Upper lobe of left lung (tissue), 6 donors: ENCODE results near the gene HSPA2. TPM values are rescaled to one million over a fixed set of nuclear protein-coding genes. Genes with fewer than 3 reads are reported as not detected.

Experiments used
- ATAC-seq, 2 donors: fragments of 200-7000 bp; cut with Tn5 transposase; one replicate each; pipeline ENCODE4 v1.9.1; 2022; ENCODE audit warnings: mild to moderate bottlenecking in 2 of 2, moderate library complexity in 2 of 2; ENCODE audit not compliant: low FRiP score in 2 of 2
- DNase-seq, 2 donors: peaks; one replicate each; pipeline ENCODE4 v3.0.0-alpha.2; 2019 to 2020
- H3K27ac ChIP-seq, 4 donors: fragments of 200-600 bp; sonication (generic); one replicate each; pipeline ENCODE4 v1.5.1; 2016 to 2019
- H3K27me3 ChIP-seq, 4 donors: fragments of 200-600 bp; sonication (generic); one replicate each; pipeline ENCODE4 v1.5.1; 2017 to 2019
- H3K36me3 ChIP-seq, 4 donors: fragments of 200-600 bp; sonication (generic); one replicate each; pipeline ENCODE4 v1.5.1; 2016 to 2019
- H3K4me1 ChIP-seq, 4 donors: fragments of 200-600 bp; sonication (generic); one replicate each; pipeline ENCODE4 v1.5.1; 2018 to 2019
- H3K4me3 ChIP-seq, 4 donors: fragments of 200-600 bp; sonication (generic); one replicate each; pipeline ENCODE4 v1.5.1; 2017 to 2019; ENCODE audit warnings: mild to moderate bottlenecking in 2 of 4, moderate library complexity in 1 of 4
- H3K9me3 ChIP-seq, 4 donors: fragments of 200-600 bp; sonication (generic); one replicate each; pipeline ENCODE4 v1.5.1; 2018 to 2019
- EP300 ChIP-seq, 4 donors: sonication (generic); formaldehyde crosslinking; IDR thresholded peaks; one replicate each; pipeline ENCODE4 v1.5.1; 2017; ENCODE audit warnings: antibody characterized with exemption in 4 of 4, control low read depth in 2 of 4
- POLR2A ChIP-seq, 4 donors: fragments of 450-650 bp; IDR thresholded peaks; one replicate each; pipeline ENCODE4 v1.5.1; 2016 to 2017; ENCODE audit warnings: antibody characterized with exemption in 4 of 4, mild to moderate bottlenecking in 2 of 4
- POLR2AphosphoS5 ChIP-seq, 2 donors: sonication (generic); formaldehyde crosslinking; IDR thresholded peaks; one replicate each; pipeline ENCODE4 v1.5.1; 2017; ENCODE audit warnings: antibody characterized with exemption in 2 of 2
- WGBS, 2 donors: methylation state at CpG; one replicate each; pipeline ENCODE4 v1.1.5; 2017 to 2018; 5-methylcytosine and 5-hydroxymethylcytosine counted together
- small RNA-seq, 4 donors: library from RNA; depleted of rRNA; stranded (forward); fragments of <200 nt; gene quantifications; one replicate each; pipeline ENCODE3, GENCODE V24; 2016
- total RNA-seq, 6 donors: library from RNA; depleted of rRNA in 4 of 6; stranded (reverse); fragments of >200 nt in 4 of 6; gene quantifications; one replicate each; pipeline versions ENCODE4 v1.1.0 to v1.2.1, GENCODE V29; 2016 to 2021
- TF ChIP-seq, protein P1 (sequence below), 6 experiments: fragments of 450-650 bp in 4 of 6; fragments of 200-600 bp in 2 of 6; sonication (generic) in 2 of 6; IDR thresholded peaks; one replicate each; pipeline ENCODE4 v1.5.1; 2016 to 2019; ENCODE audit warnings: antibody characterized with exemption in 6 of 6
- donor health status: DM: no; HTN: no; CAD: no; lungs with moderate emphysema.
- donor health status: DM: no; HTN: yes; CAD: no; lungs with severe emphysema.

Gene HSPA2
- total RNA-seq, 6 donors from 2014 or later, result 4.8 to 25.7 (median 12.1) TPM

DNA sequence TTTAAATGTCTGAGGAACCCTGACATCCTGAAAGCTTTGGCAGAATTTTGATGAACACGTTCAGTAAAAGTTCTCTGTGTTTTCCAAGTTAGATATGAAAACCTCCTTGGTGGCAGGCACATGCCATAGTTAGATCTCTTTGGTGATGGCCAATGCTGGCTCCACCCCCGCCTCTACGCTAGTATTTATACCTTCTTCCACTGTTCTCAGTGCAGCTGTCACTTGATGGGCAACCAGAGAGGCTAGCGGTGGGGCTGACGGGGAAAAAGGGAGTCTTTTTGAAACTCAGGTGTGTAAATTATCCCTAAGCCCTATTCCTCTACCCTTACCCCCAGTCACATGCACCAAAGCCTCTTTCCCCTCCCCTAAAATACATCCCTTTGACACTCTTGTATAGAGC is 41.3 kb downstream of the HSPA2 start:
- Histone ChIP-seq H3K27ac (no peak overlapping the region), H3K4me3 (no peak overlapping the region), H3K4me1 (no peaks in the 10 kb centered on the region), H3K36me3 (no peaks in the 10 kb centered on the region), H3K27me3 (no peaks in the 10 kb centered on the region), H3K9me3 (no peaks in the 10 kb centered on the region)
- TF ChIP-seq EP300 (IDR thresholded peaks at IDR 0.05) (no peak), POLR2A (IDR thresholded peaks at IDR 0.05) (no peak), POLR2AphosphoS5 (IDR thresholded peaks at IDR 0.05) (no peak)
- TF ChIP-seq, protein P1, sequence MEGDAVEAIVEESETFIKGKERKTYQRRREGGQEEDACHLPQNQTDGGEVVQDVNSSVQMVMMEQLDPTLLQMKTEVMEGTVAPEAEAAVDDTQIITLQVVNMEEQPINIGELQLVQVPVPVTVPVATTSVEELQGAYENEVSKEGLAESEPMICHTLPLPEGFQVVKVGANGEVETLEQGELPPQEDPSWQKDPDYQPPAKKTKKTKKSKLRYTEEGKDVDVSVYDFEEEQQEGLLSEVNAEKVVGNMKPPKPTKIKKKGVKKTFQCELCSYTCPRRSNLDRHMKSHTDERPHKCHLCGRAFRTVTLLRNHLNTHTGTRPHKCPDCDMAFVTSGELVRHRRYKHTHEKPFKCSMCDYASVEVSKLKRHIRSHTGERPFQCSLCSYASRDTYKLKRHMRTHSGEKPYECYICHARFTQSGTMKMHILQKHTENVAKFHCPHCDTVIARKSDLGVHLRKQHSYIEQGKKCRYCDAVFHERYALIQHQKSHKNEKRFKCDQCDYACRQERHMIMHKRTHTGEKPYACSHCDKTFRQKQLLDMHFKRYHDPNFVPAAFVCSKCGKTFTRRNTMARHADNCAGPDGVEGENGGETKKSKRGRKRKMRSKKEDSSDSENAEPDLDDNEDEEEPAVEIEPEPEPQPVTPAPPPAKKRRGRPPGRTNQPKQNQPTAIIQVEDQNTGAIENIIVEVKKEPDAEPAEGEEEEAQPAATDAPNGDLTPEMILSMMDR (IDR thresholded peaks at IDR 0.05), result no peak
- DNase-seq, result no peak
- 58 to 76% methylated on average over 5 of the region's 5 CpGs for WGBS, 2 donors
- ATAC-seq, result no peak

DNA sequence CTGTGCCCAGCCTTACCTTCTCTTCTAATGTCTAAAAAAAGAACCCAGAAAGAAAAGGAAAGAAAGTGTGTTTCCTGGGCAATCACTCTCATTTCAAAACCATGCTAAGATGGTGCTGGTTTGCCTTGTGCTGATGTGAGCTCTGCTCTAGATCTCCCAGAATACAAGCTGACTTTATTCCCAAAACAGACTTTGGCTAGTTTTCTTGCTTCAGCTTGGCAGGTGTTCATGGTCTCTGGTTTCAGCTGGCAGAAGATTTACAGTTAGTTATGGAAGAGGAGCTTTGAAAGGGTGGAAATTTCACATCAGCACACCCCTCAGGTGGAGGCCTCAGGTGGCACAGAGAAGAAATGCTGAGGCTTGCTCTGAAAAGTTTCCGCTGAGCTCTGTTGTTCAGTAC is 43.6 kb downstream of the HSPA2 start:
- no peak overlapping the region for H3K4me3 ChIP-seq
- DNase-seq, result no peak
- no peaks in the 10 kb centered on the region for H3K4me1 ChIP-seq
- no peak for ATAC-seq
- H3K27me3 ChIP-seq, result no peaks in the 10 kb centered on the region
- H3K36me3 ChIP-seq, result no peaks in the 10 kb centered on the region
- WGBS, 2 donors, result 95 to 100% methylated on average over 1 of the region's 1 CpG
- H3K9me3 ChIP-seq, result no peaks in the 10 kb centered on the region
- no peak for TF ChIP-seq POLR2AphosphoS5 (IDR thresholded peaks at IDR 0.05)
- TF ChIP-seq EP300 (IDR thresholded peaks at IDR 0.05), result no peak
- TF ChIP-seq, protein P1 (IDR thresholded peaks at IDR 0.05), result no peak
- no peak for TF ChIP-seq POLR2A (IDR thresholded peaks at IDR 0.05)
- no peak overlapping the region for H3K27ac ChIP-seq

DNA sequence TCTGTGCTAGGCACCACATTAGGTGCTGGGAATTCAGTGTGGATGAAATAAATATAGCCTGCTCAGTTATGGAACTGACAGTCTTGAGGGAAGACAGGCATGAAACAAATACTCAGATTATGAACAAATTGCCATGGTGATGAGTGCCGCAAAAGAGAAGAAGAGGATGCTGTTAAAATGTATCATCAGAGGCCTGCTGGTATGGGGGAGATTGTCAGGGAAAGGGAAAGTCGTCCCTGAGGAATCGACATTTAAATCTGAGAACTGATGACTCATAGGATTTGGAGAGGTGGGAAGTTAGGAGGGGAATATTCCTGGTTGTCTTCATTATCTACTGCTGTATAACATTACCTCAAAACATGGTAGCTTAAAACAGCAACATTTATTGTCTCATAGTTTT is 51.3 kb downstream of the HSPA2 start:
- ATAC-seq, result no peak
- Histone ChIP-seq H3K9me3 (no peaks in the 10 kb centered on the region), H3K36me3 (no peaks in the 10 kb centered on the region), H3K4me1 (no peaks in the 10 kb centered on the region), H3K27ac (no peak overlapping the region), H3K4me3 (no peak overlapping the region), H3K27me3 (no peaks in the 10 kb centered on the region)
- 89 to 97% methylated on average over 3 of the region's 3 CpGs for WGBS, 2 donors
- DNase-seq, result no peak
- TF ChIP-seq, protein P1 (IDR thresholded peaks at IDR 0.05), result no peak
- TF ChIP-seq EP300 (IDR thresholded peaks at IDR 0.05), result no peak
- no peak for TF ChIP-seq POLR2A (IDR thresholded peaks at IDR 0.05)
- no peak for TF ChIP-seq POLR2AphosphoS5 (IDR thresholded peaks at IDR 0.05)

Small RNA genes within 50 kb of the gene (small RNA-seq; reads per million reads assigned to genes)
- 0 reads per million in 4 donors for gene AL049869.4

Other genes starting within 250 kb of the HSPA2 start
- 1 to 10 TPM in 1 of 6 donors, under 1 TPM in 4, not detected in 1; 0.20 to 3.6 (median 0.86) TPM for gene ESR2, start 246.4 kb upstream of the HSPA2 start, total RNA-seq
- 10 to 100 TPM; 16.8 to 59.8 (median 29.6) TPM for gene MTHFD1, start 152.4 kb upstream of the HSPA2 start, total RNA-seq
- 1 to 10 TPM; 1.0 to 5.4 (median 2.5) TPM for gene AKAP5, start 75.2 kb upstream of the HSPA2 start, total RNA-seq
- gene ZBTB25, start 36.9 kb upstream of the HSPA2 start, total RNA-seq, result 10 to 100 TPM in 3 of 6 donors, 1 to 10 TPM in 3; 5.9 to 31.4 (median 10.3) TPM
- 10 to 100 TPM; 34.3 to 74.0 (median 43.2) TPM for gene ZBTB1, start 36.0 kb upstream of the HSPA2 start, total RNA-seq
- 1 to 10 TPM in 3 of 6 donors, under 1 TPM in 2, not detected in 1; 0.54 to 2.9 (median 1.4) TPM for gene PPP1R36, start 9.2 kb downstream of the HSPA2 start, total RNA-seq
- gene PLEKHG3, start 163.7 kb downstream of the HSPA2 start, total RNA-seq, result 10 to 100 TPM; 12.8 to 49.2 (median 34.8) TPM